IMR-90 (cell line): ENCODE results near the gene MBD1. TPM values are rescaled to one million over a fixed set of nuclear protein-coding genes. Genes with fewer than 3 reads are reported as not detected.

Source experiments
- ATAC-seq: fragments of 200-7000 bp; cut with Tn5 transposase; 2 replicates; pipeline ENCODE4 v1.9.1; 2020; ENCODE audit warnings: low read depth, mild to moderate bottlenecking, moderate library complexity
- BruUV-seq: library from RNA; stranded (reverse); fragments of 400-500 nt; replicated peaks from 2 replicates; lab custom pipeline; 2021; lab: Mats Ljungman, UMichigan
- CTCF ChIA-PET: fragments of 300-600 bp; formaldehyde crosslinking; extraction: SDS; loops from one replicate; lab custom pipeline; 2021; ENCODE audit warnings: antibody characterized with exemption; lab: Yijun Ruan, JAX
- POLR2A ChIA-PET: fragments of 300-600 bp; sonication (Branson Sonifier 250); formaldehyde crosslinking; loops from one replicate; lab custom pipeline; 2022; ENCODE audit warnings: antibody characterized with exemption; ENCODE audit not compliant: unreplicated experiment; lab: Charles Lee
- DNase-seq: peaks from one replicate; pipeline ENCODE4 v3.0.0; 2013
- H2AFZ ChIP-seq: replicated peaks from 2 replicates; pipeline ENCODE3; 2013; ENCODE audit warnings: low read length, mild to moderate bottlenecking; ENCODE audit not compliant: poor library complexity
- H2AK5ac ChIP-seq: 2 replicates; pipeline ENCODE4 v1.6.1; 2013; ENCODE audit warnings: low read depth, low read length, inconsistent platforms
- H2AK9ac ChIP-seq: replicated peaks from 2 replicates; pipeline ENCODE3; 2013; ENCODE audit warnings: mild to moderate bottlenecking, low read depth, low read length, moderate library complexity; ENCODE audit not compliant: poor library complexity
- H2BK120ac ChIP-seq: 2 replicates; pipeline ENCODE4 v1.6.1; 2013; ENCODE audit warnings: low read depth, low read length, inconsistent platforms
- H2BK15ac ChIP-seq: 3 replicates; pipeline ENCODE4 v1.6.1; 2013; ENCODE audit warnings: low read depth, low read length, inconsistent platforms
- H2BK20ac ChIP-seq: 2 replicates; pipeline ENCODE4 v1.6.1; 2013; ENCODE audit warnings: low read depth, mild to moderate bottlenecking, inconsistent platforms, low read length, moderate library complexity
- H2BK5ac ChIP-seq: 2 replicates; pipeline ENCODE4 v1.6.1; 2013; ENCODE audit warnings: mild to moderate bottlenecking, low read depth, low read length, inconsistent platforms; ENCODE audit not compliant: poor library complexity, severe bottlenecking
- H3K14ac ChIP-seq: replicated peaks from 2 replicates; pipeline ENCODE4 v1.6.1; 2013; ENCODE audit warnings: low read depth, low read length, inconsistent platforms
- H3K18ac ChIP-seq: 2 replicates; pipeline ENCODE4 v1.6.1; 2013; ENCODE audit warnings: low read depth, low read length, control low read depth
- H3K23ac ChIP-seq: 2 replicates; pipeline ENCODE4 v1.6.1; 2013; ENCODE audit warnings: low read depth, low read length, inconsistent platforms
- H3K27ac ChIP-seq: 2 replicates; pipeline ENCODE4 v1.5.1; 2013; ENCODE audit warnings: mild to moderate bottlenecking, control low read depth, low read length; ENCODE audit not compliant: insufficient read depth
- H3K27me3 ChIP-seq: 2 replicates; pipeline ENCODE4 v1.6.1; 2013; ENCODE audit warnings: low read length; ENCODE audit not compliant: control insufficient read depth, insufficient read depth
- H3K36me3 ChIP-seq: 2 replicates; pipeline ENCODE4 v1.6.1; 2013; ENCODE audit warnings: low read length, mixed read lengths; ENCODE audit not compliant: control insufficient read depth, insufficient read depth
- H3K4ac ChIP-seq: 2 replicates; pipeline ENCODE4 v1.6.1; 2013; ENCODE audit warnings: low read depth, low read length, inconsistent platforms
- H3K4me1 ChIP-seq: 2 replicates; pipeline ENCODE4 v1.6.1; 2013; ENCODE audit warnings: low read length, mixed read lengths; ENCODE audit not compliant: control insufficient read depth, insufficient read depth
- H3K4me2 ChIP-seq: 2 replicates; pipeline ENCODE4 v1.6.1; 2013; ENCODE audit warnings: low read depth, mild to moderate bottlenecking, control low read depth, low read length, moderate library complexity
- H3K4me3 ChIP-seq: 2 replicates; pipeline ENCODE4 v1.5.1; 2013; ENCODE audit warnings: low read depth, mild to moderate bottlenecking, control low read depth, low read length, moderate library complexity; ENCODE audit not compliant: insufficient read depth
- H3K56ac ChIP-seq: 2 replicates; pipeline ENCODE4 v1.6.1; 2013; ENCODE audit warnings: low read length, inconsistent platforms; ENCODE audit not compliant: insufficient read depth; ENCODE audit errors: extremely low read depth
- H3K79me1 ChIP-seq, 2 experiments: 2 replicates each; pipeline ENCODE4 v1.6.1; 2013; ENCODE audit warnings: low read length in 2 of 2, inconsistent platforms in 1 of 2, low read depth in 1 of 2
- H3K9ac ChIP-seq: 2 replicates; pipeline ENCODE4 v1.6.1; 2013; ENCODE audit warnings: low read depth, low read length, control low read depth
- H3K9me1 ChIP-seq: 2 replicates; pipeline ENCODE4 v1.6.1; 2013; ENCODE audit warnings: low read length, inconsistent platforms; ENCODE audit not compliant: insufficient read depth
- H3K9me3 ChIP-seq: 2 replicates; pipeline ENCODE4 v1.6.1; 2013; ENCODE audit warnings: low read length; ENCODE audit not compliant: control insufficient read depth, insufficient read depth
- H4K20me1 ChIP-seq: 2 replicates; pipeline ENCODE4 v1.6.1; 2013; ENCODE audit warnings: low read length, inconsistent platforms; ENCODE audit not compliant: insufficient read depth
- H4K5ac ChIP-seq: 2 replicates; pipeline ENCODE4 v1.6.1; 2013; ENCODE audit warnings: mild to moderate bottlenecking, low read depth, low read length, control low read depth
- H4K8ac ChIP-seq, 2 experiments: 2 replicates each; pipeline ENCODE4 v1.6.1; 2013; ENCODE audit warnings: low read depth in 2 of 2, low read length in 2 of 2, control low read depth in 1 of 2, inconsistent platforms in 1 of 2
- H4K91ac ChIP-seq: 2 replicates; pipeline ENCODE4 v1.6.1; 2013; ENCODE audit warnings: low read depth, low read length, inconsistent platforms; ENCODE audit not compliant: insufficient read depth
- BHLHE40 ChIP-seq: fragments of 150-350 bp; IDR thresholded peaks from 2 replicates; pipeline ENCODE4 v1.6.1; 2016; ENCODE audit warnings: mild to moderate bottlenecking, low read depth, low read length
- CHD1 ChIP-seq: IDR thresholded peaks from 2 replicates; pipeline ENCODE4 v1.6.1; 2012; ENCODE audit warnings: low read depth, low read length, improper control_type of control experiment
- CTCF ChIP-seq: conservative IDR thresholded peaks from 2 replicates; pipeline ENCODE4 v1.5.1; 2012; ENCODE audit warnings: mild to moderate bottlenecking, low read depth, low read length, improper control_type of control experiment
- FOS ChIP-seq: fragments of 150-350 bp; IDR thresholded peaks from 2 replicates; pipeline ENCODE4 v1.6.1; 2016; ENCODE audit warnings: low read depth, low read length
- MAZ ChIP-seq: IDR thresholded peaks from 2 replicates; pipeline ENCODE4 v1.6.1; 2012; ENCODE audit warnings: low read depth, mild to moderate bottlenecking, low read length, improper control_type of control experiment, moderate library complexity, borderline replicate concordance
- MXI1 ChIP-seq: IDR thresholded peaks from 2 replicates; pipeline ENCODE4 v1.6.1; 2012; ENCODE audit warnings: low read depth, mild to moderate bottlenecking, low read length, moderate library complexity, borderline replicate concordance
- NFE2L2 ChIP-seq: fragments of 150-350 bp; IDR thresholded peaks from 2 replicates; pipeline ENCODE4 v1.6.1; 2016; ENCODE audit warnings: low read depth, mild to moderate bottlenecking, low read length
- POLR2A ChIP-seq: IDR thresholded peaks from 2 replicates; pipeline ENCODE4 v1.6.1; 2012; ENCODE audit warnings: mild to moderate bottlenecking, low read depth, low read length
- RAD21 ChIP-seq: IDR thresholded peaks from 2 replicates; pipeline ENCODE4 v1.6.1; 2012; ENCODE audit warnings: low read length, improper control_type of control experiment
- RCOR1 ChIP-seq: IDR thresholded peaks from 2 replicates; pipeline ENCODE4 v1.6.1; 2012; ENCODE audit warnings: mild to moderate bottlenecking, low read length, improper control_type of control experiment; ENCODE audit not compliant: insufficient replicate concordance
- RFX5 ChIP-seq: IDR thresholded peaks from 2 replicates; pipeline ENCODE4 v1.8.0; 2012; ENCODE audit warnings: low read depth, mild to moderate bottlenecking, low read length, moderate library complexity
- SMC3 ChIP-seq: fragments of 150-350 bp; IDR thresholded peaks from 2 replicates; pipeline ENCODE4 v1.6.1; 2016; ENCODE audit warnings: low read depth, mild to moderate bottlenecking, antibody characterized with exemption, low read length, moderate library complexity
- USF2 ChIP-seq: fragments of 150-350 bp; IDR thresholded peaks from 2 replicates; pipeline ENCODE4 v1.6.1; 2017; ENCODE audit warnings: mild to moderate bottlenecking, antibody characterized with exemption, low read length, low read depth
- WGBS, 2 experiments: methylation state at CpG; one replicate each; pipeline versions ENCODE4 v1.1.5 to v1.1.7; 2013; ENCODE audit warnings: missing lambda C conversion rate in 2 of 2; ENCODE audit not compliant: insufficient read length in 1 of 2; ENCODE audit errors: extremely low coverage in 2 of 2; 5-methylcytosine and 5-hydroxymethylcytosine counted together
- dilution Hi-C: fragments of 300-500 bp; cut with HindIII; formaldehyde crosslinking; loops from one replicate; pipeline ENCODE4 v1.14.3; 2018; ENCODE audit warnings: low sequenced_read_pairs; ENCODE audit not compliant: unreplicated experiment
- in situ Hi-C: fragments of 300-500 bp; cut with MboI; formaldehyde crosslinking; loops from 3 replicates; pipeline ENCODE4 v1.14.3; 2019; ENCODE audit warnings: low sequenced_read_pairs, inconsistent platforms, mixed read lengths
- intact Hi-C: fragments of 100-400 bp; cut with micrococcal nuclease; formaldehyde crosslinking; loops from 2 replicates; pipeline ENCODE4 v1.10.0; 2022
- polyA plus RNA-seq, 3 experiments: library from polyadenylated mRNA; depleted of rRNA; stranded (reverse); fragments of >200 nt; gene quantifications; 2 replicates each; pipeline ENCODE4 v1.2.3, GENCODE V29; 2012; ENCODE audit warnings: low replicate concordance in 1 of 3
- total RNA-seq: library from RNA; depleted of rRNA; stranded (reverse); fragments of >200 nt; gene quantifications from 2 replicates; pipeline ENCODE4 v1.2.3, GENCODE V29; 2012

The MBD1 gene
- total and polyA plus RNA-seq, 2 of the 4 experiments (the other 2 are of a cell fraction): 31.7 to 56.5 TPM

- Histone ChIP-seq H3K27ac (no peak overlapping the region), H3K56ac (no peak overlapping the region), H3K9ac (no peak overlapping the region), H3K79me1 (peaks cover 4 to 27% of the 10 kb centered on the region in 2 experiments), H3K14ac (no peak overlapping the region), H4K20me1 (peaks cover 7% of the 10 kb centered on the region), H3K4me1 (no peaks in the 10 kb centered on the region), H2AK5ac (no peak overlapping the region), H4K5ac (no peak overlapping the region), H3K9me3 (no peaks in the 10 kb centered on the region), H3K4me2 (no peak overlapping the region), H3K36me3 (peaks cover 73% of the 10 kb centered on the region), H3K4me3 (no peak overlapping the region), H3K9me1 (peaks cover 11% of the 10 kb centered on the region; the same call in 1 of the 2 replicates), H2BK15ac (no peak overlapping the region), H2AFZ (no peak overlapping the region), H3K23ac (no peak overlapping the region), H4K91ac (no peak overlapping the region), H2AK9ac (peak overlapping the region; percentile 39), H2BK5ac (no peak overlapping the region), H4K8ac (no peak overlapping the region), H2BK120ac (no peak overlapping the region), H2BK20ac (no peak overlapping the region), H3K27me3 (no peaks in the 10 kb centered on the region), H3K18ac (no peak overlapping the region), H3K4ac (no peak overlapping the region)
- in situ Hi-C loops (no loop called here), dilution Hi-C loops (no loop called here), intact Hi-C loops (no loop called here)
- 87% methylated on average over 3 of the region's 23 CpGs; no CpG with 5 or more reads in 1 of the 2 experiments for WGBS, 2 experiments
- ATAC-seq (no peak), DNase-seq (no peak)
- ChIA-PET POLR2A (no interaction called here), CTCF (no interaction called here)
- no peak for TF ChIP-seq POLR2A
- TF ChIP-seq RFX5: no peak
- no peak for TF ChIP-seq MXI1
- no peak for TF ChIP-seq RAD21
- no peak for TF ChIP-seq NFE2L2
- no peak for TF ChIP-seq SMC3
- TF ChIP-seq RCOR1: no peak
- no peak for TF ChIP-seq CHD1
- TF ChIP-seq USF2: no peak
- TF ChIP-seq MAZ: no peak
- TF ChIP-seq FOS: no peak
- no peak for TF ChIP-seq BHLHE40
- no peak for TF ChIP-seq CTCF
- BruUV-seq: no TSS peak
Observed at GRCh38 chr18:50273203-50274043, 7.9 kb downstream of the MBD1 start.
